ENCODE measurements around the gene CIROP.

DNA sequence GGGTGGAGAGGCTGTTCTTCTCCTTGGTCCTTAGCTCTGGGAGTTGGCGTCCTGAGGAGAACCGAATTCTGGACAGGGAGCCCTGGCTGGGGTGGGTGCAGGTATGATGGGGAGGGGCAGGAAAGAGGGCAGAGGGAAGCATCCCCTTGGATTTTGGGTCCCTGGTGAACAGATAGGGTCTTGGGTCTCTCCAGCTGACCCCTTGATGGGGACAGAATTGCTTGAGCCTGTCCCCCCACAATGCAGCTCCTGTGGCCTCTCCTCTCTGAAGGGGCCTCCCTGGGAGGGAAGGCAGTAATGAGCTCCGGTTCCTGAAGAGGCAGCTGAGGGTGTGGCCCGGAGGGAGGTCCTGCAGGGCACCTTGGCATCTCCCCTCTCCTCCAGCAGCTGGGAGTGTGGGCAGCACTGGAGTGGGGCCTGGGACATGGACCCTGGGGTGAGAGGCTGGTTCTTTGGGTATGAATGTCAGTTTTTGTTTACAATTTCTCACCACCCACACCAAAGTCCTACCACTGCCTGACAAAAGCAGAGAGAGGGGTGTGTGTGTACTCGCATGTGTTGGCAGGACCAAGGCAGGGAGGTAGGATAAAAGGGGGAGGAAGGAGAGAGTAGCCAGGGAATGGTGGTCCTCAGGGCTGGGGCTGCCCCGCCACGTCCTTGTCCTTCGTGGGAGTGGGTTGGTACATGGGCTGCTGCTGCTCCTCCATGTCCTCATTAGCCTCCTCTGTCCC lies 21.9 kb upstream of the CIROP start:
- TF ChIP-seq, protein P1, sequence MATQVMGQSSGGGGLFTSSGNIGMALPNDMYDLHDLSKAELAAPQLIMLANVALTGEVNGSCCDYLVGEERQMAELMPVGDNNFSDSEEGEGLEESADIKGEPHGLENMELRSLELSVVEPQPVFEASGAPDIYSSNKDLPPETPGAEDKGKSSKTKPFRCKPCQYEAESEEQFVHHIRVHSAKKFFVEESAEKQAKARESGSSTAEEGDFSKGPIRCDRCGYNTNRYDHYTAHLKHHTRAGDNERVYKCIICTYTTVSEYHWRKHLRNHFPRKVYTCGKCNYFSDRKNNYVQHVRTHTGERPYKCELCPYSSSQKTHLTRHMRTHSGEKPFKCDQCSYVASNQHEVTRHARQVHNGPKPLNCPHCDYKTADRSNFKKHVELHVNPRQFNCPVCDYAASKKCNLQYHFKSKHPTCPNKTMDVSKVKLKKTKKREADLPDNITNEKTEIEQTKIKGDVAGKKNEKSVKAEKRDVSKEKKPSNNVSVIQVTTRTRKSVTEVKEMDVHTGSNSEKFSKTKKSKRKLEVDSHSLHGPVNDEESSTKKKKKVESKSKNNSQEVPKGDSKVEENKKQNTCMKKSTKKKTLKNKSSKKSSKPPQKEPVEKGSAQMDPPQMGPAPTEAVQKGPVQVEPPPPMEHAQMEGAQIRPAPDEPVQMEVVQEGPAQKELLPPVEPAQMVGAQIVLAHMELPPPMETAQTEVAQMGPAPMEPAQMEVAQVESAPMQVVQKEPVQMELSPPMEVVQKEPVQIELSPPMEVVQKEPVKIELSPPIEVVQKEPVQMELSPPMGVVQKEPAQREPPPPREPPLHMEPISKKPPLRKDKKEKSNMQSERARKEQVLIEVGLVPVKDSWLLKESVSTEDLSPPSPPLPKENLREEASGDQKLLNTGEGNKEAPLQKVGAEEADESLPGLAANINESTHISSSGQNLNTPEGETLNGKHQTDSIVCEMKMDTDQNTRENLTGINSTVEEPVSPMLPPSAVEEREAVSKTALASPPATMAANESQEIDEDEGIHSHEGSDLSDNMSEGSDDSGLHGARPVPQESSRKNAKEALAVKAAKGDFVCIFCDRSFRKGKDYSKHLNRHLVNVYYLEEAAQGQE (IDR thresholded peaks at IDR 0.05; ENCODE audit: insufficient read depth in 1 of 2, low read depth in 2 of 2, low read length in 2 of 2), result no peak
- TF ChIP-seq POLR2AphosphoS5 (IDR thresholded peaks at IDR 0.05; ENCODE audit: low read depth, low read length), result no peak
